ENCODE measurements around the gene TAS2R16.

GRCh38 chr7:123012435-123012834 lies 16.9 kb upstream of the TAS2R16 start:
- no peak for TF ChIP-seq CTCF (conservative IDR thresholded peaks at IDR 0.05; ENCODE audit: low read length)
- TF ChIP-seq EZH2phosphoT487 (IDR thresholded peaks at IDR 0.05; ENCODE audit: borderline replicate concordance) = no peak
